H9 (cell line): Measurements from ENCODE around the gene SPTSSA. TPM values are rescaled to one million over a fixed set of nuclear protein-coding genes. Genes with fewer than 3 reads are reported as not detected.

Experiments used
- DNase-seq: peaks from one replicate; pipeline ENCODE4 v3.0.0-alpha.2; 2017
- H2AFZ ChIP-seq: one replicate; pipeline ENCODE4 v1.6.1; 2013; ENCODE audit warnings: mild to moderate bottlenecking, low read length, control low read depth, moderate library complexity
- H2AK5ac ChIP-seq: 2 replicates; pipeline ENCODE4 v1.6.1; 2013; ENCODE audit warnings: low read length, control low read depth, mixed read lengths; ENCODE audit not compliant: insufficient read length
- H2BK120ac ChIP-seq: one replicate; pipeline ENCODE4 v1.6.1; 2013; ENCODE audit warnings: low read depth, mild to moderate bottlenecking, low read length, control low read depth, inconsistent platforms; ENCODE audit not compliant: poor library complexity, severe bottlenecking
- H2BK12ac ChIP-seq: 2 replicates; pipeline ENCODE4 v1.6.1; 2013; ENCODE audit warnings: low read length, control low read depth, mixed read lengths, low read depth; ENCODE audit not compliant: insufficient read length
- H2BK15ac ChIP-seq: 2 replicates; pipeline ENCODE4 v1.6.1; 2013; ENCODE audit warnings: low read depth, low read length, control low read depth
- H2BK20ac ChIP-seq: one replicate; pipeline ENCODE4 v1.6.1; 2013; ENCODE audit warnings: low read depth, mild to moderate bottlenecking, low read length, control low read depth, inconsistent platforms; ENCODE audit not compliant: poor library complexity, severe bottlenecking
- H2BK5ac ChIP-seq: 2 replicates; pipeline ENCODE4 v1.6.1; 2013; ENCODE audit warnings: low read length, control low read depth, mixed read lengths; ENCODE audit not compliant: insufficient read length
- H3K14ac ChIP-seq: 2 replicates; pipeline ENCODE4 v1.6.1; 2013; ENCODE audit warnings: low read length, control low read depth; ENCODE audit not compliant: insufficient read depth
- H3K18ac ChIP-seq: 2 replicates; pipeline ENCODE4 v1.6.1; 2013; ENCODE audit warnings: low read depth, mild to moderate bottlenecking, mixed read lengths, low read length, control low read depth; ENCODE audit not compliant: insufficient read length
- H3K23ac ChIP-seq: 2 replicates; pipeline ENCODE4 v1.6.1; 2013; ENCODE audit warnings: low read length, control low read depth, mixed read lengths, low read depth; ENCODE audit not compliant: insufficient read length
- H3K23me2 ChIP-seq: 2 replicates; pipeline ENCODE4 v1.6.1; 2013; ENCODE audit warnings: low read depth, mild to moderate bottlenecking, mixed read lengths, low read length, control low read depth; ENCODE audit not compliant: insufficient read length, poor library complexity, severe bottlenecking
- H3K27ac ChIP-seq: 2 replicates; pipeline ENCODE4 v1.5.1; 2013; ENCODE audit warnings: low read length, control low read depth, mixed read lengths, low read depth; ENCODE audit not compliant: insufficient read length
- H3K27me3 ChIP-seq: 2 replicates; pipeline ENCODE4 v1.6.1; 2013; ENCODE audit warnings: low read length, control low read depth, inconsistent platforms; ENCODE audit not compliant: insufficient read depth
- H3K4ac ChIP-seq: 2 replicates; pipeline ENCODE4 v1.6.1; 2013; ENCODE audit warnings: low read depth, mild to moderate bottlenecking, control low read depth, inconsistent platforms, low read length, moderate library complexity
- H3K4me1 ChIP-seq: 2 replicates; pipeline ENCODE4 v1.6.1; 2013; ENCODE audit warnings: low read length, control low read depth, inconsistent platforms; ENCODE audit not compliant: insufficient read depth
- H3K4me2 ChIP-seq: 2 replicates; pipeline ENCODE4 v1.6.1; 2013; ENCODE audit warnings: low read length, control low read depth, mixed read lengths; ENCODE audit not compliant: insufficient read length, insufficient read depth
- H3K56ac ChIP-seq: 2 replicates; pipeline ENCODE4 v1.6.1; 2013; ENCODE audit warnings: low read depth, mild to moderate bottlenecking, mixed read lengths, low read length, control low read depth; ENCODE audit not compliant: insufficient read length
- H3K79me1 ChIP-seq: 2 replicates; pipeline ENCODE4 v1.6.1; 2013; ENCODE audit warnings: low read depth, mild to moderate bottlenecking, moderate library complexity, low read length, control low read depth, inconsistent platforms; ENCODE audit not compliant: insufficient read depth, poor library complexity, severe bottlenecking
- H3K79me2 ChIP-seq: 2 replicates; pipeline ENCODE4 v1.6.1; 2013; ENCODE audit warnings: low read length, control low read depth, inconsistent platforms; ENCODE audit not compliant: insufficient read depth
- H3K9ac ChIP-seq: 2 replicates; pipeline ENCODE4 v1.6.1; 2013; ENCODE audit warnings: low read length, control low read depth, mixed read lengths; ENCODE audit not compliant: insufficient read length; ENCODE audit errors: extremely low read depth
- H3K9me3 ChIP-seq: one replicate; pipeline ENCODE4 v1.6.1; 2013; ENCODE audit warnings: low read depth, low read length, inconsistent platforms; ENCODE audit not compliant: control insufficient read depth
- H3T11ph ChIP-seq: one replicate; pipeline ENCODE4 v1.6.1; 2013; ENCODE audit warnings: mild to moderate bottlenecking, low read length, control low read depth, inconsistent platforms
- H4K20me1 ChIP-seq: one replicate; pipeline ENCODE4 v1.6.1; 2013; ENCODE audit not compliant: control insufficient read depth, insufficient read length, insufficient read depth
- H4K5ac ChIP-seq: 2 replicates; pipeline ENCODE4 v1.6.1; 2013; ENCODE audit warnings: low read depth, mild to moderate bottlenecking, mixed read lengths, low read length, control low read depth; ENCODE audit not compliant: insufficient read length
- H4K8ac ChIP-seq: replicated peaks from 2 replicates; pipeline ENCODE4 v1.6.1; 2013; ENCODE audit warnings: low read length, control low read depth, mixed read lengths, low read depth; ENCODE audit not compliant: insufficient read length
- H4K91ac ChIP-seq: 2 replicates; pipeline ENCODE4 v1.6.1; 2013; ENCODE audit warnings: low read depth, mild to moderate bottlenecking, moderate library complexity, mixed read lengths, low read length, control low read depth; ENCODE audit not compliant: insufficient read length
- H3K27ac Mint-ChIP-seq, 3 experiments: 2 replicates in 2 of 3; 3 replicates in 1 of 3; pipeline ENCODE4 v1.8.0; 2020 to 2021; ENCODE audit warnings: mixed read lengths in 3 of 3, mild to moderate bottlenecking in 1 of 3, moderate library complexity in 1 of 3
- H3K27me3 Mint-ChIP-seq: 2 replicates; pipeline ENCODE4 v1.8.0; 2021; ENCODE audit warnings: low read depth, mild to moderate bottlenecking, moderate library complexity, mixed read lengths
- H3K36me3 Mint-ChIP-seq, 3 experiments: 2 replicates in 2 of 3; 3 replicates in 1 of 3; pipeline ENCODE4 v1.8.0; 2020 to 2021; ENCODE audit warnings: low read depth in 3 of 3, mixed read lengths in 3 of 3; ENCODE audit not compliant: insufficient read depth in 1 of 3
- H3K4me1 Mint-ChIP-seq, 2 experiments: 2 replicates each; pipeline ENCODE4 v1.8.0; 2020; ENCODE audit warnings: mixed read lengths in 2 of 2
- H3K4me3 Mint-ChIP-seq, 2 experiments: 2 replicates in 1 of 2; 3 replicates in 1 of 2; pipeline ENCODE4 v1.8.0; 2020 to 2021; ENCODE audit warnings: mild to moderate bottlenecking in 2 of 2, mixed read lengths in 2 of 2, moderate library complexity in 1 of 2
- H3K9me3 Mint-ChIP-seq, 2 experiments: 2 replicates in 1 of 2; 3 replicates in 1 of 2; pipeline ENCODE4 v1.8.0; 2020; ENCODE audit warnings: mild to moderate bottlenecking in 2 of 2, mixed read lengths in 2 of 2, moderate library complexity in 1 of 2
- CTCF ChIP-seq: fragments of 200-600 bp; sonication (generic); conservative IDR thresholded peaks from 3 replicates; pipeline ENCODE4 v1.8.0; 2021; ENCODE audit warnings: antibody characterized with exemption, mild to moderate bottlenecking
- WGBS: extraction: QIAGEN DNeasy Blood & Tissue Kit; methylation state at CpG from one replicate; pipeline ENCODE4 v1.1.7; 2013; ENCODE audit warnings: missing lambda C conversion rate, low lambda C conversion rate, mixed read lengths; ENCODE audit not compliant: insufficient read length; ENCODE audit errors: extremely low coverage; 5-methylcytosine and 5-hydroxymethylcytosine counted together
- total RNA-seq: library from RNA; stranded (reverse); gene quantifications from 2 replicates; pipeline ENCODE4 v1.2.1, GENCODE V29; 2021

SPTSSA gene
- total RNA-seq, 1 experiment from 2014 or later = 23.3 TPM

GRCh38 chr14:34409721-34410120, 52.3 kb downstream of the SPTSSA start:
- no peaks in the 10 kb centered on the region for H4K20me1 ChIP-seq
- Mint-ChIP-seq H3K9me3 (peaks cover 9 to 15% of the 10 kb centered on the region in 2 experiments), H3K4me3 (no peak overlapping the region), H3K36me3 (peaks cover 1 to 9% (median 4%) of the 10 kb centered on the region in 3 experiments; a peak in 5 of 7 replicates), H3K27me3 (peaks cover 2% of the 10 kb centered on the region; the same call in 1 of the 2 replicates), H3K27ac (no peak overlapping the region; a peak in 1 of 7 replicates), H3K4me1 (no peaks in the 10 kb centered on the region)
- H4K8ac ChIP-seq = no peak overlapping the region
- H3K9me3 ChIP-seq = no peaks in the 10 kb centered on the region
- no peak overlapping the region for H4K5ac ChIP-seq
- no peak overlapping the region for H2AK5ac ChIP-seq
- no peak overlapping the region for H3T11ph ChIP-seq
- DNase-seq = no peak
- no peak overlapping the region for H3K4me2 ChIP-seq
- no peaks in the 10 kb centered on the region for H3K4me1 ChIP-seq
- H3K79me2 ChIP-seq = no peaks in the 10 kb centered on the region
- no peak overlapping the region for H2BK15ac ChIP-seq
- no peak overlapping the region for H3K4ac ChIP-seq
- no peak overlapping the region for H3K23ac ChIP-seq
- H4K91ac ChIP-seq = no peak overlapping the region
- no peak overlapping the region for H2BK5ac ChIP-seq
- no peak overlapping the region for H3K18ac ChIP-seq
- WGBS = no CpG with 5 or more reads among the region's 2 CpGs
- no peak overlapping the region for H3K9ac ChIP-seq
- no peak overlapping the region for H3K14ac ChIP-seq
- H3K56ac ChIP-seq = no peak overlapping the region
- H2BK20ac ChIP-seq = no peak overlapping the region
- no peak overlapping the region for H3K27ac ChIP-seq
- H3K27me3 ChIP-seq = no peaks in the 10 kb centered on the region
- no peaks in the 10 kb centered on the region for H3K23me2 ChIP-seq
- H2AFZ ChIP-seq = no peak overlapping the region
- H3K79me1 ChIP-seq = no peaks in the 10 kb centered on the region
- H2BK120ac ChIP-seq = no peak overlapping the region
- no peak for TF ChIP-seq CTCF
- no peak overlapping the region for H2BK12ac ChIP-seq
